ENCODE data around the gene UBE3B.

The UBE3B gene

DNA sequence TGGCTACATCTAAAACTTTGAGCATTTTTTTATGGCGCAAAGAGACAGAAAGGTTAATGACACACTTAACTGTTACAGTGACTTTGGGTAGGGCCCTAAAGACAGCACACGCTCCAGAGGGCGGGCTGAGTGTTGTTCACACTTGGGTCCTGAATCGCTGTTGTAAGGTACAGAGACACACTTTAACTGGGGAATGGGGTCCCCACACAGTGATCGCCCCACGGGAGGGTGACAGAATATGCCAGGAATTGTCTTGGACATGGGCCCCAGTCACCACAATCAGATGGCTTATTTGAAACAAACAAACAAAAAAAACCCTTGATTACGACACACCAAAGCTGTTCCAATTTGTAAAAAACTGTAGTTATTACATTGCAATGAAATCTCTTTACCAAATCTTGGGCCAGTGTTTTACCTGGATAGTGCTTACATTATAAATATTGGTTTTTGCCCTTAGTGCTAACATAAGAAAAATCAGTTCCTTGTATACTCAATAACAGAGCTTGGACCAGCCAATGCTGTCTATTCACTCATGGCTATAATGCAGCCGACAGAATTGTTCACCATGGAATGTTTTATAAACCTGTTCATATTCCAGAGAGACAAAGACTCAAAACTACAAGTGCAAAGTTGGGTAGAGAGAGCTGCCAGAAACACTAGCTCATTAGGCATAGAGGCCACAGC is 28.6 kb upstream of the UBE3B start:
- no peak for DNase-seq (ENCODE audit: low read depth in 4 of 4, low spot score in 1 of 4)

DNA sequence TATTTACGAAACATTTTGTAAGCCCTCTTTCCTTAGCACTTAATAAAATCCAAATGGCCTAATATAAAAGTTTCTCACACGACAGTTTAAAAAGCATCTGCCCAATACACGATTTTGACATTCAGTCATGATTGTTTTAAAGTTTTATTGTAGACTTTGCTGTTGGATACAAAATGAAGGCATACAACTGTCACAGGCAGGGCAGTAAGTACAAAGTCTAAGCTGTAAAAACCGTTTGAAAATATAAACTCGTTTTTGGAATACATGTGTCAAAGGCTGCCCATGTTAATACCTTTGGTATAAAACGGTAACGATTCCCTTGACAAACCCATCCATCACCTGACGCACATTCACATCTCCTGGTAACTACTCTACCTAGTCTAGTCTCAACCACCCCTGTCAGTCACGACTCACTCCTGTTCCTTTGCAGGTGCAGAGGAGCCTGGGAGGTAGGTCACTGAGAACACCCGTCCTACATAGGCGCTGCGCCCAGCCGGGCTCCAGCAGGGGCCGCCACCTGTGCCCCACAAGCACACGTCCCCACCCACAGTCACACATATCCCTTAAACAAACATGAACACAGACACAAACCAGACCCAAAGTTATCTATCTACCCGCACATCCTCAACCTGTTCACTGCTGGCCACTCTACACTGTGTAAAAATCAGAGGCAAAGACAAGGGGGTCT is 27.4 kb upstream of the UBE3B start:
- DNase-seq (ENCODE audit: low read depth in 4 of 4, low spot score in 1 of 4), result no peak

DNA sequence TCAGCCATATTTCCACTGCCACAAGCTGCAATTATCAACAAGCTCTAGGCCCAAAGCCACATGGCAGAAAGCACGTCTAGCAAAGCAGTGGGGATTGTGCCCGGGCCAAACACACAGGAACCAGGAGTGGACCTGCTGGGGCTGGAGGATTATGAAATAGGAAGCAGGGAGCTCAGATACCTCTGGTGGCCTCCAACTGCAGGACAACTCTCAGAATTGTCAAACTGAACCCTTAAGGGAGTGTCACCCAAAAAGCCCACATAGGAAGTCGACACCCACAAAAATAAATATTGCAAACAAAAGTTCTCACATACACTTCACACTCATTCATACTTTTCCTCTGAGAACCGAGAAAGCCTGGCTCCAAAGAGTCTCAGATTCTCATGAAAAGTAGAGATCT is 26.5 kb upstream of the UBE3B start:
- no peak for DNase-seq (ENCODE audit: low read depth in 4 of 4, low spot score in 1 of 4)

DNA sequence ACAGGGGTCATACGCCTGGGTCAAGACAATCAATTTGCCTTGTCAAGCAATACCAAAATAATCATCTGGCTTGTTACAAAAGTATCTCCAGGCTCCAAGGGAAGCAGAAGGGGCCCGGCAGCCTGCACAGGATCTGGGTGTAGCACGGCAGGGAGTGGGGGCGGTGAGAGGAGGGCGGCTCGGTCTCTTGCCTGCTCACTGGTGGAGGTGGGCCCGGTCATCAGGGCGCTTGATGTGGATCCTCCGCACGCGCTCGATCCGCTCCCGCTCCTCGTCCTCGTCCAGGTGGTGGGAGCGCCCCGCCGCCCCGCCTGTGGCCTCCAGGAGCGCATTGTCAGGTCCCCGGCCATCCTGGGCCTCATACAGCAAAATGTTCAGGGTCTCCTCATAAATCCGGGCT is 26.0 kb upstream of the UBE3B start:
- no peak for DNase-seq (ENCODE audit: low read depth in 4 of 4, low spot score in 1 of 4)

DNA sequence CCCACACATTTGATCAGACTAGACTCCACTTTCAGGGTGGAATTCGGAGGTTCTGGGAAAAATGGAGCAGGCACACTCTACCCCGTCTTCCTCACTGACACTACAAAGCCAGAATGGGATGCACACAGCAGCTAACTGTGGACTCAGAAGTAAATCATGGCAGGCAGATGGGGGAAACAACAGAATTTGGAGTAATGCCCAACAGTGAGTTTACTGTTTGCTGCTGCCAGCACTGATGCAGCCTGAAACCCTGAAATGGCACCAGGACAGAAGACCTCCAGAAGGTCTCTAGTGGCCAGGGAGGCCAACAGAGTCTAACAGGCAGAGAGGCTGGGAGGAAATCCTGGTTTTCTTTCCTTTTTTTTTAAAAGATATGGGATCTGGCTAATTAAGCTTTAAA is 24.9 kb upstream of the UBE3B start:
- no peak for DNase-seq (ENCODE audit: low read depth in 4 of 4, low spot score in 1 of 4)

DNA sequence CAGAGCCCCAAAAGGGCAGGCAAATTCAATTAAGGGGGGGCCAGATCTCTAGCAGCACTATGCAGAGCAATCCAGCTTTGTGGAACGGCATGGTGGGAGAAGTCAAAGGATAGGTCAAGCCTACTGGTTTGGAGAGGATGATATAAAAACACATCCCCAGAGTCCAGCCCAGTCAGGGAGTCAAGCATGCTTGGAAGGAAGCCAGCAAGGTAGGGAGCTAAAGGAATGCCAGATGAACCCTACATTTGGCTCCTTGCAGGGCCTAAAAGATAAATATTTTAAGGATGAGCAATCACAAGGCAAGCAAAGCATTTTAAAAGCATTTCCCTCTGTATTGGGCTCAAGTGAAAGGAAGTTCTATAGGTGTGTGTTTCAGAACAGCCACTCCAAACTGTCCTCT is 21.7 kb upstream of the UBE3B start:
- DNase-seq (ENCODE audit: low read depth in 4 of 4, low spot score in 1 of 4), result no peak

DNA sequence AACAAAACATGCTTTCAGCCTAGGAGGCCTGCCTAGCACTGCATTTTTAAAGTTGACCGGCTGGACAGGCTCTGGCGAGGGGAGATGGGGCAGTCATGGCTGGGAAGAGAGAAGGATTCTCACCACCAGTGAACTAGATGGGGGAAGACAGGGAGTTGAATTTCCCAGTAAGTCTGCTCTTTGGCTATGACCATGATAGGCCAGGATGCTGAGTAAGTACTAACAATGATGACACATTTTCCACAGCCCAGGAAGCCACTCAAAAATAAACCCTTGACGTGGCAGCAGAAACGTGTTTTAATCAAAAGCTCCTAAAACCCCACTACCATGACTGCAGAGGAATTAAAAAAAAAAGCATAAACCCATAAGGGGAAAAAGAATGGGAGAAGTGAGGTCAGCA is 19.3 kb upstream of the UBE3B start:
- DNase-seq (ENCODE audit: low read depth in 4 of 4, low spot score in 1 of 4), result no peak

DNA sequence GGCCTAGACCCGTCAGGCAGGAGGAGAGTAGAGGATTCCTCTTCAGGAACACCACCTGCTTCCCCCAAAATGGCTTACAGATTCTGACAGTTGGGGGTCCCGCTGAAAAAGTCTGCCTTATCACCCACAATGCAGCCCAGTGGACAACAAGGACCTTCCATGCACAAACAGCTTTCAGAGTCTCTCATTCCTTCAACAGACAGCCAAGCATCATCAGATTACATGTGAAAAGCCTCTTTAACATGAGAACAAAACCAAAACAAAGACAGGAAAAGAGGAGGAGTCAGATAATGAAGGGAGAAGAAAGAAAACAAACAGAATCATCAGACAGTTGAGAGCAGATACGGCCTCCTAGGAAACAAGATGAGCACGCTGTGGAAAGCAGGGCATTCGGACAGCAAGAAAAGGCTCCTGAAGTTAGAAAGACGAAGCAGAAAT is 18.6 kb upstream of the UBE3B start:
- no peak for DNase-seq (ENCODE audit: low read depth in 4 of 4, low spot score in 1 of 4)

DNA sequence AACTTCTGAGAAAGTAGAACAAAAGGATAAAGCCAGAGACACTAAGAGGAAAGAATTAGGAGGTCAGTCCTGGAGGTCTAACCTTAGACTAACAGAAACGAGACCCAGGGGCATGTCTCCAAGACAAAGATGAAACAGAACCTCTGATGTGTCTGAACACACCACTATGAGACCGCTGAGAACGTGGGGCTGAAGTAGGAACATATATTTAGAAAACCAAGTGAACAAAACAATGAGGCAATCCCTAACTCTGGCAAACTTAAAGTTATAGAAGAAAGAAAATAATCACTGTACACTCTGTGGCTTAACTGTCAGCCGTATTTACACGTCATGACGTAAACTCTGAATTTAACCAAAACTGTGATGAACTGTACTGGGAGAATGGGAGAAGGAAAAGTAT is 18.2 kb upstream of the UBE3B start:
- DNase-seq (ENCODE audit: low read depth in 4 of 4, low spot score in 1 of 4), result no peak

DNA sequence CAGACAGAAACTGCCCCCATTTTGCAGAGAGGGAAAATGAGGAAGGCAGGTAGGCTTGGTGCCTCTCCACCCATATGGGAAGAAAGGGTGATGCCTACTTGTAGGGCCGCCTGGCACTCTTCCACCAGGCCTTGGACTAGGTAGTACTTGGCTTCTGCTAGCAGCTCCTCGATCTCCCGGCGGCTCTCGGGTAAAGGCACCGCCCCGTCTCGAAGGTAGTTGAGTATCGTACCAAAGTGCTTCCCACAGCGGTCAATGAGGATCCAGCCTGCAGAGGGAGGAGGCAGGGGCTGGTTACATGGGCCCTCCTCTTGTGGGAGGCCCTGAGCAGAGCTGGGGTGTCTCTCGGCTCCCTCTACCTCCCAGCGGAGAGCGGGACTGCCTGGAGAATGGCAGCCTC is 16.9 kb upstream of the UBE3B start:
- no peak for DNase-seq (ENCODE audit: low read depth in 4 of 4, low spot score in 1 of 4)

DNA sequence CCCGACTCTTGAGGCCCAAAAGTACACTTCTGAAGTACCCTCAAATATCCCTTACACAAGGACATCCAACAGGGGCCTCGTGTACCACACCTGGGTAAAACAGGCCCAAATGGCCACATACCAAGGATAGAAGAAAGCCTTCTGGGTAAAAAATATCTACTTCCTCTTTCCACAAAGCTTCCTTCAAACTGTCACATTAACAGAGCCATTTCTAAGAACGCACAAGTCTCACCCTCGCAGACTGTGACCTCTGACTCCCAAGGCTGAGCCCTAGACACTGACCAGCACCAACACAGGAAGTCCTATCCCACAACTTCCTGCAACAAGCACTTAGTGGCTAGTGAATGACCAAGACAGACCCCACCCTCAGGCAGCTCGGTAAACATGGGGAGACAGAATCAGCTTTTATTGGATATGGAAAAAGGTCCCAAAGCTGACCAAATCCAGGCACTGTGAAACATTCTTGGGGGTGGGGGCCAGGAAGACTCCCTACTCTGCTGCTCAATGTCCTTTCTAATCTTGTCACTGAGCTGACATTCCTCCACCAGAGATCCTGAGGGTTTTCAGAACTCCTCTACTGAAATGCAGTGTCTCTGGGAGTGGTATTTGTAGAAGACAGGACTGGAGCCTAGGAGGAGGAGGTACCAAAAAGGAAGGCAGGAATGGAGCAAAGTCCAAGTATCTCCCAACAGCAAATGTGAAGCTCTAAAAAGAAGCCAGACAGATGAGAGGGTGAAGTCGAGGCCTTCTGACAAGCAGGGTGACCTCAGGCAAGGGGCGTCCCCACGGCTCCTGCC is 16.2 kb upstream of the UBE3B start:
- DNase-seq (ENCODE audit: low read depth in 4 of 4, low spot score in 1 of 4), result no peak

DNA sequence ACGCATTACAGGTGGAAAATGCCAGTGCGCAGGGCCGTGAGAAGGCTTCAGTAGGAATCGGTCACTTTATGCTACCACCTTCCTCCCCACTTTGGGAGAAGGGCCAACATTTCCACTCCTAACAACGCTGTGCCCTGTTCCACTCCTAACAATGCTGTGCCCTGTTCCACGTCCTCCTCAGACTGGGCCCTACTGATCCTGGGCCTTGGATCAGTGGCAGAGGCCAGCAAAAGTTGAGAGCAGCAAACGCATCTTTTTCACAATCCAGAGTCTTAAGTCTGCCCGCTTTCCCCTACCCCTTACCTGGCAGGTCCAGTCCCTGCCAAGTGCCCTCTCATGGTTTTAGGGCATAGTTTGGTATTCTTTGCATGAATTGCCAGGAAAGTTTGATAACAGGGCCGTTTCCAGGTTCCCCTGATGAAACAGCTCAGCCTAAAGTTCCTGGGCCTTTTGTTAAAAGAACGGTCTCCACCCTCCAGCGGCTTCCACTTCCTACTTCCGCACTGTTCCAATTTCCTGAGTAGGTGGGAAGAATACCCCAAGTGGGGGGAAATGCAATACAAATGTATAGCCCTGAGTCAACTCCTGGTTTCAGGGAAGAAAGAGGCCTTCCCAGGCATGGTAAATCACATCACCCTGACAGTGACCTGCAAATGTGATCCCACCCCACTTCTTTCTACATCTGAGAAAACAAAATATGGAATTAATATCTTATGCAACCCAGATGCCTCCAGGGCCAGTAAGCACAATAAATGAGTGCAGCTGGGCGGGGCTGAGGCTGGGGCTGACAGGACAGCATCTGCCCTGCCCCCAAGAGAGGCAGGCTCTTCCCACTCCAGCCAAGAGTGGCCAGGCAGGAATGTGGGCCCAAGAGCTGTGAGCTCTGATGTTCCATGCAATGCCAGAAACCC is 15.3 kb upstream of the UBE3B start:
- DNase-seq (ENCODE audit: low read depth in 4 of 4, low spot score in 1 of 4), result no peak

DNA sequence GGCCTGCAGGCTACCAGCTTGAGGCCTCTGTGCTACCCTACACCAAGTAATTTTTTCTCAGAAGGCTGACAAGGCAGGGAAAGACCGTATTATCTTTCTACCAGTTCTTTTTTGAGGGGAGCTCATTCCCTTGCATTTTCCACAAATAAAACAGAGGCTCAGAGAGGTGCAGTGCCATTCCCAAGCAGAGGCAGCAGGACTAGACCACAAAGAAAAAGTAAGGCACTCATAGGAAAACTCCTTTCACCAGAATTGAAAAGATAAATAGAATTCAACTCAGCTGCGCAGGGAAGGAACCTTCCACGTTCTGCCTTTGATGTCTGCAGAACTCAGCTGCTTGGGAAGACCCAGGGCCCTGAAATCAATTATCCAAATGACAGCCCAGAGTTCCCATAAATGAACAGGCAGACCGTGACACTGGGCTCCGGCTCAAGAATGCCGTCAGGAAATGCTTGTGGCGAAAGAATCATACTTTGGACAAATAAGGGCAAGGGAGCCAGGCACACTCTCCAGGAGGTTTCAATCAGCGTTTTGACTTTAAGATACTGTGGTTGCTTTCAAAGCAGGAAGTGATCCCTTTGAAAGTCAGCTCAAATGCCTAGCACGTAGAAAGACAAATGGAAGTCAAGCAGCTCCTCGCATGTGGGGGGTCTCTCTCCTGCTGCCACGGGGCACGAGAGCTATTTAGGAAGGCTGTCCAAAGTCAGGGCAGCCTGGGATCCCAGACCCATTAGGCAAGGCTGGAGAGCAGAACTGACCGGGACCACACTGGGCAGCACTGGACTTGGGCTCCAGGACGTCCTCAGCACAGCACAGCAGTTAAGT is 14.4 kb upstream of the UBE3B start:
- no peak for DNase-seq (ENCODE audit: low read depth in 4 of 4, low spot score in 1 of 4)

DNA sequence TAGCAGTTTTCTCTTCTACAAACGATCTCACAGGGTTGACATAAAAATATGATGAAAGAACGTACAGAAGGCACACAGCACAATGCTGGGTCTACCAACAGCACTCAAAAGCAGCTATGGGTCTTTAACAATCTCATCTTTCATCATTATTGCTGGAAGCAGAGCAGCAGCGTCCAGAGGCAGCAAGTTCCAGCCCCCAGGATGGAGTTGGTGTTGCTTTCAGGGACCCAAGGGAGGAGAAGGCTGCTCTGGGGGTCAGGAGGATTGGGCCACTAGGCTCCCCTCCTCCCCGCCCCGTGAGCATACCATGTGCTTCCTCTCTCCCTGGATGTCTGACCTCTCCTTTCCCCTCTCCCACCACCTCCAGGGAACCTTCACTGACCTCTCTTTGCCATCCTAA is 13.7 kb upstream of the UBE3B start:
- no peak for DNase-seq (ENCODE audit: low read depth in 4 of 4, low spot score in 1 of 4)

DNA sequence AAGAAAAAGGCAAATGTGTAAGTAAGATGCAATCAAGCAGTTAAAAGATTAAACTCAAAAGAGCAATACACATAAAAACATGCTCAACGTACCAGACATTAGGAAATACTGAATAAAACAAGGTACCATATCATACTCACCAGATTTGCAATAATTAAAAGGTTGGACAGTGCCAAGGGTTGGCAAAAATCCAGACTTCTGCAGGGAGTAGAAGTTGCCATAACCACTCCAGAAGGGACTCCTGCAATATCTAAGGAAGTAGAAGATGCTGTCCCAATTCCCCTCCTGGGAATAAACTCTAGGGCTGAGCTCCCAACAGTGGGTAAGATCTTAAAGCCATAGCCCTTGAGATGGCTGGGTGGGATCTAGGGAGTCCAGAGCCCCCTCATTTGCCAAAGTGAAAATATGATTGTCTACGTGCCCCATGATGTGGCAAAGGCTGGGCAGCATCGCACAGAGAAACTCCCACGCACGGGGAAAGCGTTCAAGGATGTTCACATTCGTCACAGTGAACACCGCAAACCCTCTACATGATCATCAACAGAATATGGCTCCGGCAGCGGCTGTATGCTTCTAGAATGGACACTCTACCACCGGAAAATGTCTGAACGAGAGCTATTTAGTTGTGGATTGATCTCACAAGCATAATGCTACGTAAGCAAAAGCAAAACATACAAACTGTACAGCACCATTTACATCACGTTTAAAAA is 12.6 kb upstream of the UBE3B start:
- DNase-seq (ENCODE audit: low read depth in 4 of 4, low spot score in 1 of 4), result no peak

DNA sequence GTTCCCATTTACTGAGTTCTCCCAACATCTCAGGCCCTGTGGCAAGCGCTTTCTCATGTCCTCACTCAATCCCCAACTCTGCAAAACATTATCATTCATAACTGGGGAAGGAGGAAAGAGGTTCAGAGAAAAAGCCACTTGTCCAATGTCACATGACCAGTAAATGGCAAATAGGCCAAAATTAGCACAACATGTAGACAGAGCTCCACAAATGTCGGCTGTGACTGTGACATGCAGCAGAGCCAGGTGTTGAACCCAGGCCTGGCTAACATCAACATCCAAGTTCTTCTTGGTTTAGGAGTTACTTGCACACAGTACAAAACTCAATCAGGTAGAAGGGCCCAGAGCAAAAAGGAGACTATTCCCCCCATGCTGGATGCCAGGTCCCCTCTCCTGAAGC is 11.1 kb upstream of the UBE3B start:
- no peak for DNase-seq (ENCODE audit: low read depth in 4 of 4, low spot score in 1 of 4)

DNA sequence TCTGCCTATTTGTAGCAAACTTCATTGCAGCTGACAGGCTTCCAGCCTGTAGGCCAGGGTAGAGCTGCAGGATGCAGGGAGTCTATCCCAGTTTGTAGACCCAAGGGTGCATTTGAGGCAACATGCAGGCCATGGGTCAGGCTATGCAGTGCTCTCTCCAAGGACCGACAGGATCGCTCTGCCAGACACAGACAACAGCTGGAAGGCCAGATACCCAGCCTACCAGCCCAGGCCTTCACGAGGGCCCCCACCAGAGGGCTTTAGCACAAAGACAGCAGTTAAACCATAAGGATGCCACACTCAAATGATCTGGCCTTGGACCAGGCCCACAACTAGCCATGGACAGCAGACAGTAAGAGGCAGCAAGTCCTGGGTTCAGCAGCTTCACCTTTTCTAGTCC is 10.6 kb upstream of the UBE3B start:
- DNase-seq (ENCODE audit: low read depth in 4 of 4, low spot score in 1 of 4), result no peak

DNA sequence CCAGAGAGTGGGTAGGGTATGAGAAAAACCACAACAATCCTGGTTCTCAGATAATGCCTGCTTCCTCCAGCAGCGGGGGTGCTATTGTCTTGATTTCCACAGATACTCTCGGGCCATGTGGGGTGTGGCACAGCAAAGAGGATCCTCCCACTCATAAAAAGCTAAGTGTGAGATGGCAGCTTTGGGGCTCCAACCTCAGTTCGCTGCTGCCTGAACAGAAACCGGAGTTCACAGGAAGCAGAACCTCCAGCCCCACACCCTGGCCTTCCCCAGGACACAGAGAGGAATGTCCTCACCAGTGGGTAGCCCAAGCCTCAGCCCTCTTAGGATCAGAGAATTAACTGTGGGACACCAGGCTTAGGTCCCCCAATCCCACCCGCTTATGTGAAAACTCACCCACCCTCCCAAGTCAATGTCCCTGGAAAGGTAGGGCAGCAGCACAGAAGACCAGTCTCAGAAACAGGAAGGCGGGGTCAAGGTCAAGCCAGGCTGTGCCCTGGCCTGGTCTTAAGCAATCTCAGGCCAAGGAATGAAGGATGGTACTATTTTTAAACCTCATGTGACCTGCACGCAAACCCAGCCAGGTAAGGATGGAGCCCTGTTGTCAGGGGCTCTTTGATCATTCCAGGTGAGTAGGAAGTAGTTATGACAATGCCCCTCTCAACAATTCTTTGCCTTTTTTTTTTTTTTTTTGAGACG is 9.3 kb upstream of the UBE3B start:
- no peak for DNase-seq (ENCODE audit: low read depth in 4 of 4, low spot score in 1 of 4)

DNA sequence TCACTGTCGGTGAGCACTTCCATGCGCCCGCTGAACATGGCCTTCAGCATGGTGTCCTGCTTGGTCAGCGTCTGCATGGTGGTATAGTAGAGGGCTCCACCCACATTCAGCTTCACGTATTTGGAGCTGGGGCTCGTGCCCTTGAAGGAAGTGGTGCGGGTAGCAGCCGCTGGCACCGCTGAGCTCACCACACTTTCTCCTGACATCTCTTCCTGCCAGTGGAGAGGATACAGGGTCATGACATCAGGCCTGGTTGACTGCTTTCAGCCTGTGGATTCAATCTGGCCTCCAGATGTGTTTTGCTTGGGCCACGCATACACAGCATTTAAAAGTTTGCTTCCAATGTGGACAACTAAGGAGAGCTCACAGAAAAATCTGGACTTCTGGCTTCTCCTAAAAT is 7.9 kb upstream of the UBE3B start:
- no peak for DNase-seq (ENCODE audit: low read depth in 4 of 4, low spot score in 1 of 4)
